GM19099 (cell line): ENCODE measurements around the gene SMIM41.

Source experiments
- POLR2A ChIP-seq: IDR thresholded peaks from 3 replicates; pipeline ENCODE4 v1.6.1; 2011; ENCODE audit warnings: low read depth; ENCODE audit not compliant: insufficient read length; ENCODE audit errors: extremely low read depth

SMIM41 gene

DNA sequence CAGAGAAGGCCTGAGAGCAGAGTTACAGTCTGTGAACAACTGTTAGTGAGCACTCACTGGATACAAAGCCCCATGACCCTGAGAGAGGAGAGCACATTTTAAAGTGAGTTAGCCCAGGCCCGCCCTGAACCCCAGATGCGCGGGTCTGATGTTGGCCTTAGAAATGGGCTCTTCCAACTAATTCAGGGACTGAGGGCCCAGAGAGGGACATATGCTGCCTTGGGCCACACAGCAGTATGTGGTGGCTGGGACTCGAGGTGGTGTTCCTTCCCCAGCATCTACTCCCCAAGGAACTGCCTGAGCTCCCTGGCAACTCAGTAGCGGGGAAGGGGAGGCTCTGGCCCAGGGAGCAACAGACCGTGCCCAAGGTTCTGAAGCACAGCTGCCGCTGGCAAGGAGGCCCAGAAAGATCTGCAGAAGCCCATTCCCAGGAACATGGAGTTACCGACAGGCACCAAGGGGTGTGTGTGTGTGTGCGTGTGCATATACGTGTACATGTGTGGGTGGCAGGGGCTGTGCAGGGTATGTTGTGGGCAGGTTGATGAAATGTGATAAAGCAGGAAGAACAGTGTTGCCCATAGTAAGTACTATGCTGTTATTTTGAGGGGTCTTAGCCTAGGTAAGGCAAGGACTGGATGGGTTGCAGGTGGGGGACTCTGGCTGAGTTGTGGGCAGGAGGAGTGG is 71.8 kb downstream of the SMIM41 start:
- TF ChIP-seq POLR2A: no peak

DNA sequence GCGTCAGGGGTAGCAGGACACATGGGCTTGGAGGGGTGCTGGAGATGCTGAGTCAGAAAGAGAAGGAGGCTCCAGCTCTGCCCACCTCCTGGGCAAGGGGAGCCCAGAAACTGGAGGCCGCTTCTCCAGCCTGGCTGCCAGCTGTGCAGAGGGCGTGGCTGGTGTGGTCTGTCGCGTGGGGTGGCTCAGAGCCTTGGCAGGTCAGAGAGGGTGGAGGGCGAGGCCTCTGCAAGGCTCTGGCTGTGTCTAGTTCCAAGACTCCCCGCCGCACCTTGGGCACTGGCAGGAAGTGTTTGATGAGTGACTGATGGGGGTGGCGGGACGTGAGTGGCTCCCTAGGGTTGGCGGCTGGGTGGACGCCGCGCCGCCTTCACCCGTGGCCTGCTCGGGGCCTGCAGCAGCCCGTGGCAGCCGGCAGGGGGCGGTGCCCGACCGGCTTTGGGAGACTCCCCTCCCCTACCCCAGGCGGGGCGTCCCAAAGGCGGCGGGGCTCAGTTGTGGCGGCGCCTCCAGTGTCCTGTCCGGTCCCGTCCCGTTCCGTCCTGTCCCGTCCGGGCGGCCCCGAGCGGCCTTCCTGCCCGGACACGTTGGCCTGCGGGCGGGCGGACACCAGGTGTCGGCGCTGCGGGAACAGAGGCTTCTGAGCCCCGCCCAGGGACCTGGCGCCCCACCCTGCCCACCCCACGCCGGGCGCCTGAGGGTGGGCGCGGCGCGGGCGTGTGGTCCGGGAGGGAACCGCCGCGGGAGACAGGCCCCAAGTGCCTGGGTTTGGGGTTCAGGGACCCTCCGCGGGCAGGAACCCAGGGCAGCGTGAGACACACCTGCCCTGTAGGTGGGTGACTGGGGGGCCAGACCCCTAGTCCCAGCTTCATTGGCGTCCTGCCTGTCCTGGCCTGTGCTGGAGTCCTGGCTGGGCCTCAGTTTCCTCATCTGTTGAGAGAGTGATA is 72.6 kb downstream of the SMIM41 start:
- no peak for TF ChIP-seq POLR2A

DNA sequence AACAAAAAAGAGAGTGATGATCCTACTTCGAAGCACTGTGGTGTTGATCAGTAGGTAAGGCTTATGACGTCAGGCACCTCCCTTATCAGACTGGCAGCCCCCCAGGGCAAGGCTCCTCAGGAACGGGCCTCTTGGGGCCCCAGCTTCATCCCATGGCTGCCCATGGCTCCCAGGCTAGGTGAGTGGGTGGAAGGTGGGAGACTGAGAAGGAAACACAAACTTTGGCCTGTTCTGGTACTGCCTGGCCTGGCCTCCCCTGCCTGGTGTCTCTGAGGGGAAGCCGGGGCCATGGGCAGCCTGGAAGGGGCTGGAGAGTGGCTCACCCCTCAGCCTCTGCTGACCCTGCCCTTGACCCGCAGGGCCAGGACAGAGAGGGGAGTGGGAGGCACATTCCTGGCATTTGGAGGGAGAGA is 73.4 kb downstream of the SMIM41 start:
- TF ChIP-seq POLR2A: no peak

DNA sequence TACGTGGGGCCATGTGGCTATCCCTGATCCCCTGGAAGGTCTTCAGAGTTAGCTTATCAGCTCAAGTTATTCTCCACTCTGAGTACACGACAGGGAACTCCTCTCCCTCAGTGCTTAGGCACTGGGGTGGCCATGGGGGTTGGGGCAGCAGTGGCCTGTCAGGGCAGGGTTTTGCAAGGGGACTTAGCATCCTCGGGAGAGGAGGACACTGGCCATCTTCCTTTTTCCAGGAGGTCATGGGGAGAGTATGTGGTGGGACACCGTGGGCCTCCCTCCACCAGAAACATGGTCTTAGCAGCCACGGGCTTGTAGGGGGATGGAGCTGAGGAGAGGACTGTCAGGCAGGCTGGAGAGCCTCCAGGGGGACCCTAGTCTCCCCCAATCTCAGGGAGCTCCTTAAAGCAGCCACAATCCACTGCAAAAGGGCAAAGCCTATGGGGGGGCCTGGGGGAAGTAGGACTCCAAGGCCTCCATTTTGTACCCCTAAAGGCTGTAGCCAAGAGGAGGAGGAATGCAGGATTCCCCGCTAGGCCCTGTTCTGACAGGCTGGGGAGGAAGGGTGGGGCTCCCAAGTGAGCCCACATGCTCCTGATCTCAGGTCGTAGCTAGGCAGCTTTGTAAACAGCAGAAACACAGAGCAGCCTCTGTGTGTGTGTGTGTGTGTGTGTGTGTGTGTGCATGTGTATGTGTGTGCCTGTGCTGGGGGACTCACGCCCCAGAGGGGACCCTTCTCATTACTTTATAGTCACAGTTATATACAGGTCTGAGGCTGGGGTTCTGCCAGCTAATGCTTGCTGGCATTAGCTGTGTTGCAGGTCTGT is 75.8 kb downstream of the SMIM41 start:
- TF ChIP-seq POLR2A: no peak

DNA sequence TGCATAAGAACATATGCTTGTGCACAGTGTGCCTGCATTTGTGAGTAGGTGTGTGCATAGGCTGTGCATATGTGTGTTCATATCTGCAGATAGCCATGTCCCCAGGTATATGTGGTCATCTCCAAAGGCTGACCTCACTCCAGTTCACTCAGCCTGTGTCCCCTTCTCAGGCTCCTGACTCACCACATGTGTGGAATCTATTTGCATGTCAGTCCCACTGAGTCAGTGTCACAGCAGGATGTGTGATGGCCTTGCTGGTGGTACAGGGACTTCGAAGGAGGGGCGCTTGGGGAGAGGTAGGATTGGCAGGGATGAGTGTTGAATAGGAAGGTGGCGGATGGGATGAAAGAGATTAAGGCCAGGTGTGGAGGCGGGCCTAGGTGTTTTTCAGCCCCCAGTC is 76.8 kb downstream of the SMIM41 start:
- no peak for TF ChIP-seq POLR2A

DNA sequence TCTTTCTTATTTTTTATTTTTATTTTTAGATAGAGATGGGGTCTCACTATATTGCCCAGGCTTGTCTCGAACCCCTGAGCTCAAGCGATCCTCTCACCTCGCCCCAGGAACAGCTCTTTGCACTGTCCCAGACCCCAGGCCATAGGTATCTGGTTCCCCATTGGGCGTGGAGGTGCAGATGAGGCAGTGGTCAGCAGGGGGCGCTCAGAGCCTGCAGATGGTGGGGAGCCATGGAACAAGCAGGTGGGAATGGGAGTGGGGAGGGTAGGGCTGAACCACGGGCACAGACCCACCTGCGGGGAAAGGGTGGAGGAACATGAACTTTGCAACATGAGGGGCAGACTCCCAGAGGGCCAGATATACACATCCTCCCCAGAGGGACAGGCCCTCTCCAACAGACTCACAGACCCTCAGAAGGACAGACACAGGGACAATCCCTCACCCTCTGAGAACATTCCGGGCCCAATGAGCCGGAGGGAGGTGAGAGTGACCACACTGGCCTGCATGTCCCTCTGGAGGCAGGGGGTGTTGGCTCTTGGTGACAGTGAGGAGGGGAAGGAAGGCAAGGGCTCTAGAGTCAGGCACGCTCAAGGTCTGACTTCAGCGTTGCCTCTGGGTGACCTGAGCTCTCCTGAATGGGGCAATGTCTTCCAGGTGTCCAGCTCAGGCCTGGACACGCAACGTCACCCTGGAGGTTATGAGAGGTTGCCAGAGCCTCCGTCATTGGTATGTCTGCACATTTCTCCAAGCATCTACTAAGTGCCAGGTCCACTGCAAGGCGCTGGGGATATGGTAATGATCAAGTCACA is 77.5 kb downstream of the SMIM41 start:
- TF ChIP-seq POLR2A: no peak

DNA sequence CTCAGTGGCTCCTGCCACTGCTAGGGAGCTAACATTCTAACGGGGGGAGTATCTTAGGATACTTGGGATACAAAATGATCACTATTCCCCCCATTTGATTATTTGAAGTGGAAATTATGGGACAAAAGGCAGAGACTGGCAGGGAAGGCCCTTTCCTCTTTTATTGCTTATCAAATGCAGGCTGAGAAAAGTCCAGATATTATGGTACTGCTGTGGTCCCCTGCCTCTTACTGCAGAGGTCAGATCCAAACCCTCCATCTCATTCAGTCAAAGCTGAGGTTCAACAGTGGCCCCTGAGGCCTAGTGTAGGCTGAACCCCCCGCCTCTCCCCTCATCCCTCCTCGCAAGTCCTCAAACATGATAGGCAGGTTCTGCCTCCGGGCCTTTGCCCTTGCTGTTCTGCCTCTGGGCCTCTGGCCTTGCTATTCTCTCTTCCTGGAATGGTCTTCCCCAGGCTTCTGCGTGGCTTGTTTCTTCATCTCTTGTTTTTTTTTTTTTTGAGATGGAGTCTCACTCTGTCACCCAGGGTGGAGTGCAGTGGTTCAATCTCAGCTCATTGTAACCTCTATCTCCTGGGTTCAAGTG is 78.2 kb downstream of the SMIM41 start:
- no peak for TF ChIP-seq POLR2A
